WTC11 (cell line): ENCODE measurements around the gene CFAP74. TPM values are rescaled to one million over a fixed set of nuclear protein-coding genes. Genes with fewer than 3 reads are reported as not detected.

ENCODE experiments used
- ATAC-seq: fragments of 200-7000 bp; cut with Tn5 transposase; 2 replicates; pipeline ENCODE4 v1.10.0; 2021; ENCODE audit warnings: mild to moderate bottlenecking, moderate library complexity
- CTCF ChIA-PET: fragments of 300-600 bp; sonication (Branson Sonifier 250); formaldehyde crosslinking; loops from one replicate; lab custom pipeline; 2021; ENCODE audit warnings: antibody characterized with exemption; lab: Charles Lee
- POLR2A ChIA-PET: fragments of 350-600 bp; sonication (Branson Sonifier 250); formaldehyde crosslinking; loops from one replicate; lab custom pipeline; 2021; ENCODE audit warnings: antibody characterized with exemption; lab: Charles Lee
- DNase-seq: peaks from one replicate; pipeline ENCODE4 v3.0.0; 2021; ENCODE audit warnings: low spot score
- H3K27ac Mint-ChIP-seq: 2 replicates; pipeline ENCODE4 v1.8.0; 2021; ENCODE audit warnings: mixed read lengths
- H3K27me3 Mint-ChIP-seq: 2 replicates; pipeline ENCODE4 v1.8.0; 2021; ENCODE audit warnings: low read depth, mild to moderate bottlenecking, moderate library complexity, mixed read lengths
- H3K36me3 Mint-ChIP-seq: 2 replicates; pipeline ENCODE4 v1.8.0; 2021; ENCODE audit warnings: mixed read lengths
- H3K4me1 Mint-ChIP-seq: 2 replicates; pipeline ENCODE4 v1.8.0; 2022; ENCODE audit warnings: mixed read lengths
- H3K4me3 Mint-ChIP-seq: 2 replicates; pipeline ENCODE4 v1.8.0; 2021; ENCODE audit warnings: mild to moderate bottlenecking, moderate library complexity, mixed read lengths
- H3K9me3 Mint-ChIP-seq: 2 replicates; pipeline ENCODE4 v1.8.0; 2021; ENCODE audit warnings: mixed read lengths
- AR ChIP-seq: fragments of 250-450 bp; sonication (Bioruptor Pico); IDR thresholded peaks from 2 replicates; pipeline ENCODE4 v1.9.0; 2021; ENCODE audit warnings: mild to moderate bottlenecking
- ARID4B ChIP-seq: sonication (generic); formaldehyde crosslinking; IDR thresholded peaks from 2 replicates; pipeline ENCODE4 v1.8.0; 2023; ENCODE audit warnings: missing genetic modification reagents, mild to moderate bottlenecking, borderline replicate concordance
- ATF1 ChIP-seq: sonication (generic); formaldehyde crosslinking; IDR thresholded peaks from 2 replicates; pipeline ENCODE4 v1.8.1; 2023; ENCODE audit warnings: mild to moderate bottlenecking, moderate library complexity, missing genetic modification reagents
- ATF6 ChIP-seq: sonication (generic); formaldehyde crosslinking; IDR thresholded peaks from 2 replicates; pipeline ENCODE4 v1.8.1; 2023; ENCODE audit warnings: mild to moderate bottlenecking, missing genetic modification reagents
- E2F4 ChIP-seq: sonication (generic); formaldehyde crosslinking; IDR thresholded peaks from 2 replicates; pipeline ENCODE4 v1.8.1; 2022; ENCODE audit warnings: low read depth, mild to moderate bottlenecking, moderate library complexity, missing genetic modification reagents, borderline replicate concordance
- ETV6 ChIP-seq: sonication (generic); formaldehyde crosslinking; IDR thresholded peaks from 2 replicates; pipeline ENCODE4 v1.8.1; 2022; ENCODE audit warnings: mild to moderate bottlenecking, missing genetic modification reagents
- FOXP1 ChIP-seq: sonication (generic); formaldehyde crosslinking; IDR thresholded peaks from 2 replicates; pipeline ENCODE4 v1.8.0; 2022; ENCODE audit warnings: missing genetic modification reagents, mild to moderate bottlenecking, moderate library complexity, borderline replicate concordance
- GABPB1 ChIP-seq: sonication (generic); formaldehyde crosslinking; IDR thresholded peaks from 2 replicates; pipeline ENCODE4 v1.8.1; 2023; ENCODE audit warnings: mild to moderate bottlenecking, missing genetic modification reagents
- GTF2I ChIP-seq: fragments of 250-450 bp; sonication (Bioruptor Pico); conservative IDR thresholded peaks from 2 replicates; pipeline ENCODE4 v1.4.0; 2021; ENCODE audit warnings: mild to moderate bottlenecking
- HMGXB4 ChIP-seq: sonication (generic); formaldehyde crosslinking; IDR thresholded peaks from 2 replicates; pipeline ENCODE4 v1.8.1; 2023; ENCODE audit warnings: mild to moderate bottlenecking, moderate library complexity, missing genetic modification reagents
- NFATC4 ChIP-seq: fragments of 250-450 bp; sonication (Bioruptor Pico); IDR thresholded peaks from 2 replicates; pipeline ENCODE4 v1.9.0; 2021; ENCODE audit warnings: mild to moderate bottlenecking
- RELA ChIP-seq: sonication (generic); formaldehyde crosslinking; IDR thresholded peaks from 2 replicates; pipeline ENCODE4 v1.8.1; 2022; ENCODE audit warnings: missing genetic modification reagents, mild to moderate bottlenecking, borderline replicate concordance
- RORB ChIP-seq: fragments of 250-450 bp; sonication (Bioruptor Pico); IDR thresholded peaks from 2 replicates; pipeline ENCODE4 v1.9.0; 2021; ENCODE audit warnings: mild to moderate bottlenecking
- STAT6 ChIP-seq: sonication (generic); formaldehyde crosslinking; conservative IDR thresholded peaks from 2 replicates; pipeline ENCODE4 v1.8.1; 2023; ENCODE audit warnings: mild to moderate bottlenecking, low read depth, missing genetic modification reagents, moderate library complexity
- ZNF396 ChIP-seq: fragments of 250-450 bp; sonication (Bioruptor Pico); IDR thresholded peaks from 2 replicates; pipeline ENCODE4 v1.8.0; 2021; ENCODE audit warnings: mild to moderate bottlenecking, moderate library complexity, borderline replicate concordance
- ZNF425 ChIP-seq: fragments of 250-450 bp; sonication (Bioruptor Pico); conservative IDR thresholded peaks from 2 replicates; pipeline ENCODE4 v1.9.0; 2021; ENCODE audit warnings: mild to moderate bottlenecking
- total RNA-seq: library from RNA; stranded (reverse); gene quantifications from 3 replicates; pipeline ENCODE4 v1.2.3, GENCODE V29; 2021

Gene CFAP74
- total RNA-seq, 1 experiment from 2014 or later = 0.35 TPM

GRCh38 chr1:1959840-1960479 is 43.6 kb downstream of the CFAP74 start:
- DNase-seq (peak; percentile 96), ATAC-seq (peak; percentile 89)
- no peak overlapping the region; the same call in 1 of the 2 replicates for H3K27ac Mint-ChIP-seq
- ChIA-PET CTCF (interaction anchor here (0.7 to 11.8 kb wide), 34 partner anchors 8 to 214 kb away, joined by 3 to 312 read pairs (median 6); partner anchors contain the start of genes CFAP74, GABRD and PRKCZ), POLR2A (interaction anchor here (1.1 kb wide), 1 partner anchor 84 kb away, joined by 11 read pairs; no protein-coding TSS in a partner anchor)
- H3K9me3 Mint-ChIP-seq = peaks cover 1% of the 10 kb centered on the region
- no peaks in the 10 kb centered on the region; the same call in none of the 2 replicates for H3K27me3 Mint-ChIP-seq
- no peaks in the 10 kb centered on the region for H3K36me3 Mint-ChIP-seq
- H3K4me3 Mint-ChIP-seq = peak overlapping the region; percentile 49
- H3K4me1 Mint-ChIP-seq = peaks cover 20% of the 10 kb centered on the region
- no peak for TF ChIP-seq ZNF425 (CRISPR knock-in tag)
- TF ChIP-seq RELA (CRISPR knock-in tag) = no peak
- TF ChIP-seq RORB = no peak
- TF ChIP-seq FOXP1 (CRISPR knock-in tag) = no peak
- no peak for TF ChIP-seq NFATC4 (CRISPR knock-in tag)
- TF ChIP-seq ATF1 (CRISPR knock-in tag) = no peak
- TF ChIP-seq GTF2I (CRISPR knock-in tag) = no peak
- TF ChIP-seq AR (CRISPR knock-in tag) = no peak
- 0 out of 2 replicates have a peak, but pooled peaks have one; percentile 59 for TF ChIP-seq GABPB1 (CRISPR knock-in tag)
- no peak for TF ChIP-seq ARID4B (CRISPR knock-in tag)
- TF ChIP-seq ETV6 (CRISPR knock-in tag) = no peak
- no peak for TF ChIP-seq ZNF396 (CRISPR knock-in tag)
- TF ChIP-seq HMGXB4 = peak; percentile 95
- TF ChIP-seq E2F4 = no peak
- no peak for TF ChIP-seq STAT6 (CRISPR knock-in tag)
- TF ChIP-seq ATF6 (CRISPR knock-in tag) = no peak
